ENCODE data around the gene RAMACL. TPM values are rescaled to one million over a fixed set of nuclear protein-coding genes. Genes with fewer than 3 reads are reported as not detected.

RAMACL gene
- total RNA-seq, 2 experiments from 2014 or later: 0.45 TPM; not detected in 1

GRCh38 chr6:166565084-166565967, 21.2 kb downstream of the RAMACL start:
- DNase-seq: no peak

DNA sequence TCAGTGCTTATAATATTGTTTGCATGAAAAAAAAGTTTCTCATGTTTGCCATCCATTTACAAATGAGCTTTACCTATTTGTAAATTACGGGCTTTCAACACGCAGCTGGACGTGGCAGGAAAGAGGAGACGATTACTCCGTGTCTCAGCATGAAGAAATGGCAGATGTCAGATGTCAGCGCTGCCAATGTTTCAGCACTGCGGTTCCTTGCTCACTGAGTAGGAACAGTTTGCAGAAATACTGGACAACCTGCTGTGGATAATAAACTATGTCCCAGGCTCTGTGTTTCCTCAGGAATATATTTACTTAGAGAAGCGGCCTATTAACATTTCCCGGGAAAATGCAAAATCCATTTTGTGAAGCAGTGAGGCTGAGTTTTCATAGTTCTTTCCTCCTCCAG, 22.7 kb downstream of the RAMACL start:
- intact Hi-C loops (cut with micrococcal nuclease): no loop called here
- CTCF ChIA-PET: no interaction called here

More at GRCh38 chr6:166565084-166565967, 21.2 kb downstream of the RAMACL start:
- CTCF ChIA-PET: interaction anchor here (0.6 kb wide), 1 partner anchor 295 kb away, joined by 3 read pairs; no protein-coding TSS in a partner anchor
- H3K27ac Mint-ChIP-seq: no peak overlapping the region
- H3K4me1 Mint-ChIP-seq (ENCODE audit: low read depth): no peaks in the 10 kb centered on the region
- H3K9me3 Mint-ChIP-seq: peaks cover 4% of the 10 kb centered on the region
- intact Hi-C loops (cut with micrococcal nuclease): no loop called here
- H3K4me3 Mint-ChIP-seq: no peak overlapping the region
- TF ChIP-seq, protein P1, sequence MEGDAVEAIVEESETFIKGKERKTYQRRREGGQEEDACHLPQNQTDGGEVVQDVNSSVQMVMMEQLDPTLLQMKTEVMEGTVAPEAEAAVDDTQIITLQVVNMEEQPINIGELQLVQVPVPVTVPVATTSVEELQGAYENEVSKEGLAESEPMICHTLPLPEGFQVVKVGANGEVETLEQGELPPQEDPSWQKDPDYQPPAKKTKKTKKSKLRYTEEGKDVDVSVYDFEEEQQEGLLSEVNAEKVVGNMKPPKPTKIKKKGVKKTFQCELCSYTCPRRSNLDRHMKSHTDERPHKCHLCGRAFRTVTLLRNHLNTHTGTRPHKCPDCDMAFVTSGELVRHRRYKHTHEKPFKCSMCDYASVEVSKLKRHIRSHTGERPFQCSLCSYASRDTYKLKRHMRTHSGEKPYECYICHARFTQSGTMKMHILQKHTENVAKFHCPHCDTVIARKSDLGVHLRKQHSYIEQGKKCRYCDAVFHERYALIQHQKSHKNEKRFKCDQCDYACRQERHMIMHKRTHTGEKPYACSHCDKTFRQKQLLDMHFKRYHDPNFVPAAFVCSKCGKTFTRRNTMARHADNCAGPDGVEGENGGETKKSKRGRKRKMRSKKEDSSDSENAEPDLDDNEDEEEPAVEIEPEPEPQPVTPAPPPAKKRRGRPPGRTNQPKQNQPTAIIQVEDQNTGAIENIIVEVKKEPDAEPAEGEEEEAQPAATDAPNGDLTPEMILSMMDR (IDR thresholded peaks at IDR 0.05): no peak
- ATAC-seq: no peak
- POLR2A ChIA-PET: no interaction called here
- H3K27me3 Mint-ChIP-seq: no peaks in the 10 kb centered on the region
- H3K36me3 Mint-ChIP-seq (ENCODE audit: low read depth): no peaks in the 10 kb centered on the region

GRCh38 chr6:166563200-166563599, 23.3 kb downstream of the RAMACL start:
- ChIA-PET POLR2A (no interaction called here), CTCF (no interaction called here)
- Mint-ChIP-seq H3K9me3 (peaks cover 18% of the 10 kb centered on the region), H3K36me3 (ENCODE audit: low read depth) (no peaks in the 10 kb centered on the region), H3K4me3 (no peak overlapping the region), H3K27ac (no peak overlapping the region), H3K4me1 (ENCODE audit: low read depth) (no peaks in the 10 kb centered on the region), H3K27me3 (no peaks in the 10 kb centered on the region)
- intact Hi-C loops (cut with micrococcal nuclease): no loop called here
- TF ChIP-seq, protein P1 (IDR thresholded peaks at IDR 0.05): no peak
- no peak for ATAC-seq
- no peak for DNase-seq

More for the DNA sequence above, 22.7 kb downstream of the RAMACL start:
- ATAC-seq: no peak
- POLR2A ChIA-PET: no interaction called here
- DNase-seq: no peak
- H3K27ac Mint-ChIP-seq: no peak overlapping the region
- no peaks in the 10 kb centered on the region for H3K4me1 Mint-ChIP-seq (ENCODE audit: low read depth)
- H3K36me3 Mint-ChIP-seq (ENCODE audit: low read depth): no peaks in the 10 kb centered on the region
- no peaks in the 10 kb centered on the region for H3K27me3 Mint-ChIP-seq
- H3K4me3 Mint-ChIP-seq: no peak overlapping the region
- H3K9me3 Mint-ChIP-seq: peaks cover 17% of the 10 kb centered on the region
- TF ChIP-seq, protein P1 (IDR thresholded peaks at IDR 0.05): no peak

DNA sequence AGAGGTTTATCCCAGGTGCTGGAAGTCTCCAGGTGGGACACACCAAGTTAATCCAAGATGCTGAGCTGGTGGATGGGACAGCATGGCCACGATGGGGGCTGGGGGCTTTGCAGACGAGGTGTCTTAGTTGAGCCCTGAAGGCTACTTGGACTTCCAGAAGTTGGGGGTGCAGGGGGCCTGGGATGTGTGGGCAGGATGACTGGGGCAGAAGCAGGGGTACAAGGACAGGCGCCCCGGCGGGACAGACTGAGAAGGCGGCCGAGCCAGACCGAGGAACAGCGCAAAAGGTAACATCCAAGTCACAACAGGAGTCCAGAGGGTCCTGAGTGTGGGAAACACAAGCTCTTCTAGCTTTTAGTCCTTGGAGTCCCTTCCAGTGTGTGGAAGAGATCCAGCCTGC, 23.8 kb downstream of the RAMACL start:
- Mint-ChIP-seq H3K27me3 (no peaks in the 10 kb centered on the region), H3K36me3 (ENCODE audit: low read depth) (no peaks in the 10 kb centered on the region), H3K9me3 (peaks cover 18% of the 10 kb centered on the region), H3K4me3 (no peak overlapping the region), H3K27ac (no peak overlapping the region), H3K4me1 (ENCODE audit: low read depth) (no peaks in the 10 kb centered on the region)
- no peak for DNase-seq
- ChIA-PET CTCF (no interaction called here), POLR2A (no interaction called here)
- intact Hi-C loops (cut with micrococcal nuclease): no loop called here
- no peak for ATAC-seq
- TF ChIP-seq, protein P1 (IDR thresholded peaks at IDR 0.05): no peak

GRCh38 chr6:166561771-166562359, 24.6 kb downstream of the RAMACL start:
- intact Hi-C loops (cut with micrococcal nuclease): no loop called here
- no peak overlapping the region for H3K27ac Mint-ChIP-seq
- H3K4me1 Mint-ChIP-seq (ENCODE audit: low read depth): peaks cover 4% of the 10 kb centered on the region
- no peaks in the 10 kb centered on the region for H3K36me3 Mint-ChIP-seq (ENCODE audit: low read depth)
- POLR2A ChIA-PET: no interaction called here
- peaks cover 18% of the 10 kb centered on the region for H3K9me3 Mint-ChIP-seq
- peaks cover 6% of the 10 kb centered on the region for H3K27me3 Mint-ChIP-seq
- CTCF ChIA-PET: no interaction called here
- H3K4me3 Mint-ChIP-seq: no peak overlapping the region
- ATAC-seq (no peak), DNase-seq (no peak)
- TF ChIP-seq, protein P1 (IDR thresholded peaks at IDR 0.05): no peak
